PC-3 (cell line): ENCODE measurements around the gene NCF4.

Experiments
- EZH2phosphoT487 ChIP-seq: fragments of 300-600 bp; sonication (generic); IDR thresholded peaks from 2 replicates; pipeline ENCODE4 v1.6.1; 2018; ENCODE audit warnings: mild to moderate bottlenecking, antibody characterized with exemption, low read length, borderline replicate concordance
- TF ChIP-seq, protein P1 (sequence below): fragments of 300-600 bp; sonication (generic); conservative IDR thresholded peaks from 2 replicates; pipeline ENCODE4 v1.5.1; 2017; ENCODE audit warnings: antibody characterized with exemption, low read depth, mild to moderate bottlenecking, low read length

DNA sequence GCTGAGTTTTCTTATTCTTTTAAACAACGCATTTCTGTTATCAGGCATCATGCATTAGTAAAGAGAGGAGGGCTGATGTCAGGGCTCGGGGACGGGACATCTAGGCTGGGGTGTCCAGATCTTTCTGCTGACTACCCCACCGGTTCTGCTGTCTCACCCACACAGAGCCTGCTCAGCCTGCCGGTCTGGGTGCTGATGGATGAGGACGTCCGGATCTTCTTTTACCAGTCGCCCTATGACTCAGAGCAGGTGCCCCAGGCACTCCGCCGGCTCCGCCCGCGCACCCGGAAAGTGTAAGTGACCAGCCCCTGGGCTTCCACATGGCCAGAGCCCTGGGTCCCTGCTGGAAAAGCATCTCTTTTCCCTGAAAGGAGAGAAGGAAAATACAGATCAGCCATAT lies 9.4 kb downstream of the NCF4 start:
- TF ChIP-seq, protein P1, sequence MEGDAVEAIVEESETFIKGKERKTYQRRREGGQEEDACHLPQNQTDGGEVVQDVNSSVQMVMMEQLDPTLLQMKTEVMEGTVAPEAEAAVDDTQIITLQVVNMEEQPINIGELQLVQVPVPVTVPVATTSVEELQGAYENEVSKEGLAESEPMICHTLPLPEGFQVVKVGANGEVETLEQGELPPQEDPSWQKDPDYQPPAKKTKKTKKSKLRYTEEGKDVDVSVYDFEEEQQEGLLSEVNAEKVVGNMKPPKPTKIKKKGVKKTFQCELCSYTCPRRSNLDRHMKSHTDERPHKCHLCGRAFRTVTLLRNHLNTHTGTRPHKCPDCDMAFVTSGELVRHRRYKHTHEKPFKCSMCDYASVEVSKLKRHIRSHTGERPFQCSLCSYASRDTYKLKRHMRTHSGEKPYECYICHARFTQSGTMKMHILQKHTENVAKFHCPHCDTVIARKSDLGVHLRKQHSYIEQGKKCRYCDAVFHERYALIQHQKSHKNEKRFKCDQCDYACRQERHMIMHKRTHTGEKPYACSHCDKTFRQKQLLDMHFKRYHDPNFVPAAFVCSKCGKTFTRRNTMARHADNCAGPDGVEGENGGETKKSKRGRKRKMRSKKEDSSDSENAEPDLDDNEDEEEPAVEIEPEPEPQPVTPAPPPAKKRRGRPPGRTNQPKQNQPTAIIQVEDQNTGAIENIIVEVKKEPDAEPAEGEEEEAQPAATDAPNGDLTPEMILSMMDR, result no peak
- TF ChIP-seq EZH2phosphoT487, result no peak
